HG03565 (cell line): ENCODE data around the gene UQCC2.

Experiments
- ATAC-seq: cut with Tn5 transposase; IDR thresholded peaks from one replicate; pipeline ENCODE4 v1.9.1; 2021; ENCODE audit warnings: mild to moderate bottlenecking, moderate library complexity; ENCODE audit not compliant: unreplicated experiment

UQCC2 gene

DNA sequence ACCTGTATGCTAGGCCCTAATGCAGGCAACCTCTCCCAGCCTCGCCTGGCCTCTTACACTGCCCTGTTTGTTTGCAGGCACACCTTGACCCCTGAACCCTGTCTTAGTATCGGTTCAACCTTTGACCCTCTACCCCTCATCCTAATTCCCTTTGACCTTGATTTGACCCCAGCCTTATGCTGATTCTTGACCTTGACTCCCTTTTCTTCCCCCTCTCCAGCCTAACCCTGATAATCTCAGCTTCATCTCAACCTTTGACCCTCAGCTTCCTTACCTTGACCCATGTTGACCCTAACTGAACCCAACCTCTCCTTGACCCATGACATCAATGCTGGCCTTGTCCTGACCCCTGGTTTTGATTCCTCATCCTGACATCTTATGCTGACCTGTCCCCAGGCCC is 33.8 kb downstream of the UQCC2 start:
- ATAC-seq, result no peak

DNA sequence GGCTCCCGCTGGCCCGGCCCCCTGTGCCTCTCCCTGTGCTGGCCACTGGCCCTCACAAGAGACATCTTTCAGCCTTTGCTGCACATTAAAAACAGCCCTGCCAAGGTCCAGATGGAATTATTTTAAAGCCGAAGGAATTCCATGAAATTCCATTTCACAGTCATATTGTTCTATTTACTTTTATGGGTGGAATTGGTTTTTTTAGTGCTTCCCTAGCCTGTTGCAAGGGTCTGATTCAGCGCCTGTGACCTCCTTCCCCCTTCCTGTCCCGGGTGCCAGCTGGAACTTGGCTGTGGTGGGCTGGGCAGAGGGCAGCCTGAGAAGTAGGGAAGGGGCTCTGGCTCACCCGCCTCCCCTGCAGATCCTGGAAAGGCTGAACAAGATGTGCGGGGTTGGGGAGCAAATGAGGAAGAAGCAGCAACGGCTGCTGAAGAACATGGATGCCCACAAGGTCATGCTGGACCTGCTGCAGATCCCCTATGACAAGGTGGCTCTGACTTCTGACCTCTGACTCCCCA is 34.3 kb downstream of the UQCC2 start:
- no peak for ATAC-seq

DNA sequence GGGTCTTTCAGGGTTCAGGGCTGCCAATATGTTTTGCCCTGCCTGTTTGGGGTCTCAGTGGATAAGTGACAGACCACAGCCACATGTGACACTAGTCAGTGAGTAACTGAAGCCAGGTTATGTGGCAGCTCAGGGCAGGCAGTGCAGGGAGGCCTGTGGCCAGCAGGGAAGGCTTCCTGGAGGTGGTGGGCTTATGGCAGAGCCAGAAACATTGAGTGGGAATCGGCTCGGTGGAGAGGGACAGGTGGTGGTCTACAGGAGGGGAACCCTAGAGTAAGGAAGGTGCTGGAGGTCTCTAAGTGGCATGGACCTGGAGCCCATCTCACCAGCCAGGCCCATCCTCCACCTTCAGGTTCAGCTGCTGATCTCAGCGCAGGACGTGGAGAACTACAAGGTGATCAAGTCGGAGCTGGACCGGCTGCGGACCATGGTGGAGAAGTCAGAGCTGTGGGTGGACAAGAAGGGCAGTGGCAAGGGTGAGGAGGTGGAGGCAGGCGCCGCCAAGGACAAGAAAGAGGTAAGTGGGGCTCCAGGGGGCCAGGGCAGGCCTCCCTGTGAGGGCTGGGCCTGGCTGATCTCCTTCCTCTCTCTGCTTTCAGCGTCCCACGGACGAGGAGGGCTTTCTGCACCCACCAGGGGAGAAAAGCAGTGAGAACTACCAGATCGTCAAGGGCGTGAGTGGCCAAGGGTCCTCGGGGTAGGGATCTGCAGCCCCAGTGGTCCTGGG is 34.9 kb downstream of the UQCC2 start:
- ATAC-seq, result no peak

DNA sequence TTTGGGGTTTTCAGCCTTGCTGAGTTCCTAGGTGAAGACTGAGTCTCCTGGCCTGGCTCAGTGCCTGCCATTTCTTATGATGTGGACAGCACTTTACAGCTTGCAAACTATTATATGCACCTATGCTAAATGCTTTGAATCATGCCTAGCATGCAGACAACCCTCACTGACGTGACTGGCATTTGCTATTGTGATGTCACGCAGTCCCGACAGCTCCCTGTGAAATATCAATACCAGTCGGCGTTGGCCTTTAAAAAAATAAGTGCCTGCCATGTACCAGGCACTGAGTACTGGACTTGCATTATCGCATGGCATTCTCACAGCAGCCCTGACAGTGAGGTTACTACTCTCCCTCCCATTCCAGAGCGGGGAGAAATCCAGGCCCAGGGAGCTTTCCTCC is 35.5 kb downstream of the UQCC2 start:
- ATAC-seq, result no peak

GRCh38 chr6:33673851-33674250 is 37.6 kb downstream of the UQCC2 start:
- no peak for ATAC-seq

DNA sequence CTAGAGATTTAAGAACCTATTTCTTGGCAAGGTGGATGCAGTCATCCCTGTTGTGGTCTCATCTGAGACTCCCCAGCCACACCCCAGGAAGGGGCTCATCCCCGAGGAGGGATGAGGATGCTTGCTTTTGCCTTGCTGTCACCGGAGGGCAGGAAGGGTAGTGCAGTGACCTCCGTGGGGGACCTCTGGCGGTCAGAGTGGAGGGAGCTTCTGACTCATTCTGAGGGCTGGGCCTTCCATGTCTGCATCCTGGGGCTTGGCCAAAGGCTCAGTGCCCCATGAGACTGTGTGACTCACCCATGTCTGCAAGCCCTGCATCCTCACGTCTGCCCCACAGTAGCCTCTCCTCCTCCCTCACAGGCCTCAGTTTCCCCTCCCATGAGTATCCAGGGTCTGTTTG is 38.7 kb downstream of the UQCC2 start:
- no peak for ATAC-seq

DNA sequence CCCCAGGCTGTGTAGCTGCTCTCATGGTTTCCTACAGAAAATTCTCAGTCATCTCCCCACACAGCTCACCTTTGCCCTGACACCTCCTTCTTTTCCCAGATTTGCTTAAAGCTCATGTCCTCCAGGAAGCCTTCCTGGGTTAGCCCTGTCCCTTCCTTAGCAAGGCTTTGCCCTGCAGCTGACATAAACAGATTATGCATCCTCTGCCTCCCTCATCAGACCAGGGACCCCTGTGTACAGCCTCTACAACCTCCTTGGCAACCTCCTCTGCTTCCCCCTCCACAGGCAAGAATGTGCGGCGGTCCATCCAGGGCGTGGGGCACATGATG is 39.8 kb downstream of the UQCC2 start:
- ATAC-seq, result no peak

DNA sequence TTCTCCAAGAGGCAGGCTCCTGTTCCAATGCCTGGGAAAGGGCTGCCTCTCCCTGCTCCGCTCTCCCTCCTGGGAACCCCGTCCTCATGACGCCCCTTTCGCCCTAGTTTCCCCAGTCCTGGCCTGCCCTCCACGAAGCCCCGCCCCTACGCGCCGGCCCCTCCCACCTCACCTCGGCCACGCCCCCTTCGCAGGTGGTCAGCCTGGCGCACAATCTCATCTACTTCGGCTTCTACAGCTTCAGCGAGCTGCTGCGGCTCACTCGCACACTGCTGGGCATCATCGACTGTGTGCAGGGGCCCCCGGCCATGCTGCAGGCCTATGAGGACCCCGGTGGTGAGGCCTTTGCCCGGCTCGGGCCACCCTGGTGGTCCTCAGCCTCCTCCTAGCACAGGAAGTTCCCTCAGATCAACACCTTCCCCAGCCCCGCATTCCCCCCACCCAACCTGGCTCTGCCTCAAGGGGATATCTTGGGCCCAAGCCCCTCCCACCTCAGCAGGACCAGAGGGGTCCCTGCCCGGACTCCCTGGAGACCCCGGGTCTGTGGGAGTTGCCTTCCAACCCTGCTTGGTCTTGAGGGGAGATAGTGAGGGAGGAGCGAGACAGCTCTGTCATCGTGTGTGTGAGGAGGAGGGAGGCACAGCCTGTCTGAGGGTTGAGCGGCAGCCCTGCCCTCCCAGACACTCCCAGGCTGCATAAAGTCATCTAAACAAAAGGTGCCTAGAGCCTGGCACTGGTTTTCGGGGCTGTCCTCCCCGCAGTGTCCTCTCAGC is 40.3 kb downstream of the UQCC2 start:
- no peak for ATAC-seq

DNA sequence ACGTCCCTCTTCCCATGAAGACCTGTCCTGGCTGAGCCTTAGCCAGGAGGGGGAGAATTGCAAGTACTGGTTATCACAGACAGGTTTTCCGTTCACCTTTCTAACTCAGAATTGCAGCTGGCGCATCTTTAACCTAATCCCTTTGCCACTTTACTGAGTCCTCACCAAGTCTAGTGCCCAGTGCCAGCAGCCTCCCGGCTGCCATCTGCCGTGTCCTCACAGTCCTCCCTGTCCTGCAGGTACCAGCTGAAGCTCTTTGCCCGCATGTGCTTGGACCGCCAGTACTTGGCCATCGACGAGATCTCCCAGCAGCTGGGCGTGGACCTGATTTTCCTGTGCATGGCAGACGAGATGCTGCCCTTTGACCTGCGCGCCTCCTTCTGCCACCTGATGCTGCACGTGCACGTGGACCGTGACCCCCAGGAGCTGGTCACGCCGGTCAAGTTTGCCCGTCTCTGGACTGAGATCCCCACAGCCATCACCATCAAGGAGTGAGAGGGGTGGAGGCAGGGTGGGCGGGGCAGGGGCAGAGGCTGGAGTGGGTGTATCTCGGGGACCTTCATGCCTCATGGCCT is 41.3 kb downstream of the UQCC2 start:
- no peak for ATAC-seq

DNA sequence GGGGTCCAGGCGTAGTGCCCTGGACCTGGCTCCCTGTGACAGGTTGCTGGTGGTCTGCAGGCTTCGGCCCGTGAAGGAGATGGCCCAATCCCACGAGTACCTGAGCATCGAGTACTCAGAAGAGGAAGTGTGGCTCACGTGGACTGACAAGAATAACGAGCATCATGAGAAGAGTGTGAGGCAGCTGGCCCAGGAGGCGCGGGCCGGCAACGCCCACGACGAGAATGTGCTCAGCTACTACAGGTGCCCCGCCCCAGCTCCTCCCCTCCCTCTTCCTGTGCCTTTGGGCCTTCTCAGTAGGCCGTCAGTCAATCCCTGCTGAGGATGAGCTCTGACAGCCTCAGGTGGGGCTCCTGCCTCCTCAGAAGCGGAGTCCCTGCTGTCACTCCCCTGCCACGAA is 42.6 kb downstream of the UQCC2 start:
- no peak for ATAC-seq

GRCh38 chr6:33668328-33668727 is 43.2 kb downstream of the UQCC2 start:
- no peak for ATAC-seq

DNA sequence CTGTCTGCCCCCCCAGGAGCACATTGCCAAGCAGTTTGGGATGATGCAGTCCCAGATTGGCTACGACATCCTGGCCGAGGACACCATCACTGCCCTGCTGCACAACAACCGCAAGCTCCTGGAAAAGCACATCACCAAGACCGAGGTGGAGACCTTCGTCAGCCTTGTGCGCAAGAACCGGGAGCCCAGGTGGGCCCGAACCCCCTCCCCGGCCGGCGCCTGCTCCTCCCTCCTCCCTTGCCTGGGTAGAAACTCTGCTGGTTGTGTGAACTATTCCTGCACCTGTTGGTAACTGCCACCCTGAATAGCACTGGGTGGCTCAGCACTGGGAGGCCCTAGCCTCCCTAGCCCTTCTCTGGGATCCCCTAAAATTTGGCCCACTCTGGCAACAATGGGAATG is 43.7 kb downstream of the UQCC2 start:
- ATAC-seq, result no peak

DNA sequence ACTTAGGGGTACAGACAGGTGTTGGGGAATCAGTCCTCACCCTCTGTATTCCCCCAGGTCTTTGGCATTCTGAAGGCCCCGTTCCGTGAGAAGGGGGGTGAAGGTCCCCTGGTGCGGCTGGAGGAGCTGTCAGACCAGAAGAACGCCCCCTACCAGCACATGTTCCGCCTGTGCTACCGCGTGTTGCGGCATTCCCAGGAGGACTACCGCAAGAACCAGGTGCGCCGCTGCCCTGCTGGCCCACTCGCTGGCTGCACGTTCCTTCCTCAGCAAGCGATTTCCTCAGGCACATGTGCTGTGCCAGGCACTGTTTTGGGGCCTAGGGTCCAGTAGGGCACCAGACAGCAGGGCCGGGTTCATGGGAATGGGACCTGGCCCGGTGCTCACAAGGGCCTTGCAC is 44.4 kb downstream of the UQCC2 start:
- ATAC-seq, result no peak

DNA sequence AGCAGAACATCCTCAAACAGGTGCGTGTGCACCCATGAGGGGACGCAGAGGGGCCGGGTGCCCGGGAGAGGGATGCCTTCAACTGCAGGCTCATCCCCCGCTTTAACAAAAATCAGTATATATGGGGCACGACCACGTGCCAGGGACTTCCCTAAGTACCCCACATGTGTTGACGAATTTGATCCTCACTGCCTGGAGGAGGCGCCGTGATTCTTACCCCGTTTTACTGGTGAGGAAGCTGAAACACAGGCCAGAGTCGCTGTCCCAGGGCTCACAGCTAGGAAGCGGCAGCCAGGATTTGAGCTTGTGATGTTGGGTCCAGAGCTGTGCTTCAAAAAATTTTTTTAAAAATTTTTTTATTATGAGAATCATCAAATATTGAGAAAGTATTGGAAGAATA is 45.5 kb downstream of the UQCC2 start:
- ATAC-seq, result no peak

DNA sequence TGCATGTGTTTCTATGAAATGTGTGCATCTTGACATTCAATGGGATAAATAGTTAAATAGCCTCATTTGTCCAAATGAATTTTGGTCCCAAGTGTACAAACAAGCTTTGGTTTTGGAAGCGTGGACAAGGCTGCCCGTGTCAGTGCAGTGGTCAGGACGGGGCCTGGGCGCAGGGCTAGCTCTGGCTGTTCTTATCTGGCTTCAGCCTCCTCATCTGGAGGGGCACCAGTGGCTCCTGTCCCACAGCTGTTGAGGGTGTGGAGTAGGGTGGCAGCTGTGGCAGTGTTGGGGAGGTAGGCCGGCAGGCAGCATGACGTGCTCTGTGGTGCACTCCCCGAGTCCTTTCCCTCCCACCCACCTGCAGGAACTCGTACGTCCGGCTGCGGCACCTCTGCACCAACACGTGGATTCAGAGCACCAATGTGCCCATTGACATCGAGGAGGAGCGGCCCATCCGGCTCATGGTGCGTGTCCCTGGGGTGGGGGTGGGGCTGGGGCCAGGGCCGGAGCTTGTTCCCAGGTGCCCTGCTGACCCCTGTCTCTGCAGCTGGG is 46.9 kb downstream of the UQCC2 start:
- no peak for ATAC-seq

- no peak for ATAC-seq
Measured at GRCh38 chr6:33663727-33664449, 47.6 kb downstream of the UQCC2 start.

DNA sequence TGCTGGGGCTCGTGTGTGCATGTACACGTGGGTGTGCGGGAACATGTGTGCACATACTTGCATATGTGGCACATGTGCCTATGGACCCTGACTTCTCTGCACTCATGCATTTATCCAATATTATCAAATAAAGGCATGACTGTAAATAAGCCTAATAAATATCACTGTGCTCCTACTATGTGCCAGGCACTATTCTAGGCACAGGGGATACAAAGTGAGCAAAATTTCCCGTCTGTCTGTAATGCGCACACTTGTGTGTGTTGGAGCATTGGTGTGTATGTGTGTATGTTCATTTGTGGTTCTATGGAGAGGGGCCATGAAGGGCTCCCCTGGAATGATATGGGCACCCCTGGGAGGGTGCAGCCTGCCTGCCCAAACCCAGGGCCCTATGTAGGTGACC is 48.5 kb downstream of the UQCC2 start:
- ATAC-seq, result no peak

DNA sequence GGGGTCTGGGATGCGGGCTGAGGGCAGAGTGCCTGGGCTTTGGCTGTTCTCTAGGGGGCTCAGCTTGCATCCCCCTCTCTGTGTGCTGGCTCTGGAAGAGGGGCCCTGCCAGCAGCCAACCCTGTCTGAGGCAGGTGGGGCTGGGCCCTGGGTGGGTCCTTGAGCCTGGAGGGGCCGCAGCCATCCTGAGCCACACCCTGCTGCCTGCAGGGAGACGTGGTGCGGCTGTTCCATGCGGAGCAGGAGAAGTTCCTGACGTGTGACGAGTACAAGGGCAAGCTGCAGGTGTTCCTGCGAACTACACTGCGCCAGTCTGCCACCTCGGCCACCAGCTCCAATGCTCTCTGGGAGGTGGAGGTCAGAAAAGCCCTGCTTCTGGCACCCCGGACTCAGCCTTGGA is 49.2 kb downstream of the UQCC2 start:
- no peak for ATAC-seq

- ATAC-seq, result no peak
Measured at GRCh38 chr6:33661106-33661838, 50.2 kb downstream of the UQCC2 start.

DNA sequence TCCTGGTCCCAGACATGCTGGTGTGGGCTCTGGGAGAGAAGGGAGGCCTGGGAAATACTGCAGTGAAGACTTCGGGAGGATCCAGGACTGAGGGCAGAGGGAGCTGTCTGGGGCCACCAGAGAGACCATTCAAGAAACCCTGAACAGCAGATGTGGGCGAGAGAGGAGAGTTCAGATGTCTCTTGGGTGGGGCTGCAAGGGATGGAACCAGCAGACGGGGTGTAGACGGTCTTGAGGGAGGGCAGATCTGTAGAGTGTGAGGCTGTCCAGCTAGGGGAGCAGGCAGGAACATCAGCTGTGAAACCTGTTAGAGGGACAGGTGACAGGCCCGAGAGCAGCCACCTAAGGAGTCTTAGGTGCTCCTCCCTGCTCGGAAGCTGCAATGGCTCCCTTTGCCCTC is 51.5 kb downstream of the UQCC2 start:
- no peak for ATAC-seq
